Stimulated activated CD4-positive, alpha-beta T cell treated with anti-CD3 and anti-CD28 coated beads, Interleukin-12 subunit alpha, Interleukin-12 subunit beta, amount 100 ng/mL, for 4 hours (primary cell): Measurements from ENCODE around the gene SERPINB6.
A peak's percentile ranks its signal among the peaks of the same experiment; 100 is the strongest.
"Not testable (repeated sequence)": the region's sequence is repeated elsewhere in the genome, so short reads cannot be mapped to it uniquely, and the experiment has no call there.

Source experiments
- DNase-seq: peaks from one replicate; pipeline ENCODE4 v3.0.0-alpha.2; 2020

SERPINB6 gene

DNA sequence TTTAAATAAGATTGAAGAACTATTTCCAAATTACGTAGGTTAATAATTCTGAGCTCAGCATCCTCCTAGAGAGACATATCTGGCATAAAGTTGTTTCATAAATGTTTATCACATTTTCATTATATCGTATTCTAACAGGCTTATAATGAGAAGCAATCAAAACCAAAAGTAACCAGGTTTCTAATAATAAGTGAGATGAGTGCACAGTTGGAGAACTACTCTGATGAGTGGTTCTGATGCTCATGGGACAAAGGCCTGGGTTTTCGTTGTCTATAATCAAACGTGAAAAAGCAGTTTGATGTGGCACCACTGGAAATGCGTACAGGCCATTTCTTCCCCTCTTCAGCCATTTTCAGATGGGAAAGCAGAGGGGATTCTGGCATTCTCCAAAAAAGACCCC, 4.7 kb upstream of the SERPINB6 start:
- no peak for DNase-seq

DNA sequence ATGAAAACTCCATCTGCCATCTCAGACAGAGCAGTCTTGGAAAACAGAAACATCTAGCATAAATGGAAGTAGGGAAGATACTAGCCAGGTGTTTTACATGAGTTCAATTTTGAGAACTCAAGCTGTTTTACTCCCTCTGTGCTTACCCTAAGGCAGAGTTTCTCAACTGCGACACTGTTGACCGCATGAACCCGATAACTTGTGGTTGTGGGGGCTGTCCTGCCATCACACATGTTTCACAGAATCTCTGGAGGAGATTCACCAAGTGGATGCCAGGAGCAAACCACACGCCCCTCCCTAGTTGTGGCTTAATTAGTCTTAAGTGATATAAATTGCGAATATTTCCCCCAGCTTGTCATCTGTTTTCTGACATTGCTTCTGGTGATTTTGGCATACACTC, 2.3 kb upstream of the SERPINB6 start:
- no peak for DNase-seq

DNA sequence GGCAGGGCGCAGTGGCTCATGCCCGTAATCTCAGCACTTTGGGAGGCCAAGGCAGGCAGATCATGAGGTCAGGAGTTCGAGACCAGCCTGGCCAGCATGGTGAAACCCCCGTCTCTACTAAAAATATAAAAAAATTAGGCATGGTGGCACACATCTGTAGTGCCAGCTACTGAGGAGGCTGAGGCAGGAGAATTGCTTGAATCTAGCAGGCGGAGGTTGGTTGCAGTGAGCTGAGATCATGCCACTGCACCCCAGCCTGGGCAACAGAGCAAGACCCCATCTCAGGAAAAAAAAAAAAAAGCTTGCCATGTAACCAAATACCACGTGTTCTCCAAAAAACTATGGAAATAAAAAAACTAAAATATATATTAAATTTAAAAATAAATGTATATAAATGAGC, 1.8 kb upstream of the SERPINB6 start:
- DNase-seq: not testable (repeated sequence)

DNA sequence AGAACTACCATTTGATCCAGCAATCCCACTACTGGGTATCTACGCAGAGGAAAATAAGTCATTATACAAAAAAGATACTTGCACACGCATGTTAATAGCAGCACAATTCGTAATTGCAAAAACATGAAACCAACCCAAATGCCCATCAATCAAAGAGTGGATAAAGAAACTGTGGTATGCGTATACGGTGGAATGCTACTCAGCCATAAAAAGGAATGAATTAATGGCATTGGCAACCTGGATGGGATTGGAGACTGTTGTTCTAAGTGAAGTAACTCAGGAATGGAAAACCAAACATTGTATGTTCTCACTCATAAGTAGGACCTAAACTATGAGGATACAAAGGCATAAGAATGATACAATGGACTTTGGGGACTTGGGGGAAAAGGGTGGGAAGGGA, 1.3 kb upstream of the SERPINB6 start:
- not testable (repeated sequence) for DNase-seq

DNA sequence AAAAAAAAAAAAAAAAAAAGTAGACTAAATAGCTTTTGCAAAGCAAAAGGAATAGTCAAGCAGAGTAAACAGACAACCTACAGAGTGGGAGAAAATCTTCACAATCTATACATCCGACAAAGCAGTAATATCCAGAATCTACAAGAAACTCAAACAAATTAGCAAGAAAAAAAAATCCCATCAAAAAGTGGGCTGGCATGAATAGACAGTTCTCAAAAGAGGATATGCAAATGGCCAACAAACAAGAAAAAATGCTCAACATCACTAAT, 786 bp upstream of the SERPINB6 start:
- DNase-seq: not testable (repeated sequence)

DNA sequence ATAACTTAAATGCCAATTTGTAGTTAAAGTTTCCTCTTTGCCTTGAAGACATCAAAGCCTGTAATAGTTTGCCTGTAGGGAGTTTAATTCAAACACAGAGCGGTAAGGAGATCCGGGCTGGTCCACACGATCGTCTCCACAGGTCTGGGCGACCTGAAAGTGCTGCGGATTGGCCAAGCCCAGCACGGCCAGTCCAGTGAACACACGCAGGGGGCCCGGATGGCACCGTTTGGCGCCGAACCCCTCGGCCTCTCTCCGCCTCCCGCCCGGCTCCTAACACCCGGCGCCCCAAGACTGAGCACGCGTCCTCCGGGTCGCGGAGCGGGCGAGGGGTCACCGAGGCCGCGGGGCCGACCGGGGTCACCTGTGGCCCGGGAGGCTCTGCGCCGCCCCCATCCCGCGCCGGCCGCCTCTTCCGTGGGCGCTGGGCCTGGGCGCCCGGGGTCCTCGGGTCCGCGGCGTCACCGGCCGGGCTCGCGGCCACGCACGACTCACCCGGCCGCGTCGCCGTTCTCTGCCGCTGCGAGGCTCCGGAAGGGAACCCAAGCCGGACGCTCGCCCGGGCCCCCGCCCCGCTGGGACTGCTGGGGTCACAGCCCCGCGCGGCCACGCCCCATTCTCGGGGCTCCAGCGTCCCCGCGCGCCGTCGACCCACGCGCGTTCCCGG, 481 bp downstream of the SERPINB6 start:
- peak; percentile 55 for DNase-seq

DNA sequence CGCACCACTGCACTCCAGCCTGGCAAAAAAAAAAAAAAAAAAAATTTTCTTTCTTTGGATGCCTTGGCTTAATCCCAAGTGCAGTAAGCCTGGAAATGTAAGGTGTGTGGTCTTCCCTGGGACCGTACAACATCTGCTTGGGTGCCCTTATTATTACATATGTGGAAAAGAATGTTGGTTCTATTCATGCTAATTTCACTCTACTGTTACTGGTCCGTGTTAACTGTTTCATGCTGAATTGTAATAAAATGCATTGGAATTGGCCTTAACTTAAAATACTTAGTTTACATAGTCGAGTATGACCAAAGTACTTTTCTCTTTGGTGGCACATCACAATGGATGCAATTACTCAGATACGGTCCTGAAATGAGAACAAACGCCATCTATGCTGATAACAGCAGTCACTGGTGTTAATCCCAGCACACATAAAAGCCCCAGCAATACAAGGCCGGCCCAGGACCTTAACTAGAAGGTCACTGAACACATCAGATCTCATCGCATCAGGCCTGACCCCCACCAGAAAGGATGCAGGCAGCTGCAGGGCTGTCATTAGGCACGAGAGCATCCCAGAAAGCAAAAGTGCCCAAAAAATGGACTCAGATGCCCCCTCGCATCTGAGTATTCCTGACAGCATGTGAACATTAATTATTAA, 1.2 kb downstream of the SERPINB6 start:
- no peak for DNase-seq

DNA sequence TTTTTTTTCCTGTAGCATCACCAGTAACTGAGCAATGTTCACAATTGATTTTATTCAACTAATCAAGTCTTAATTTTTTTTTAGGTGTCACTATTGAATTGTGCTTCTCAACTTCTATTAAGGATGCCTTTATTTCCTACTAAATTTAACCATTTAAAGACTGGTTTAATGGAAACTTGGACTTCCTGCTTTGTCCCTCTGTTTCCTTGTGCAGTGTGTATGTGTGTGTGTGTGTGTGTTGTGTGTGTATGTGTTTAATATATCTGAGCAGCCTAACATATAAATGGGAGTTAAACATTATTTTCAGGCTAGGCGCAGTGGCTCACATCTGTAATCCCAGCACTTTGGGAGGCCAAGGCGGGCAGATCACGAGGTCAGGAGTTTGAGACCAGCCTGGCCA, 1.8 kb downstream of the SERPINB6 start:
- no peak for DNase-seq

DNA sequence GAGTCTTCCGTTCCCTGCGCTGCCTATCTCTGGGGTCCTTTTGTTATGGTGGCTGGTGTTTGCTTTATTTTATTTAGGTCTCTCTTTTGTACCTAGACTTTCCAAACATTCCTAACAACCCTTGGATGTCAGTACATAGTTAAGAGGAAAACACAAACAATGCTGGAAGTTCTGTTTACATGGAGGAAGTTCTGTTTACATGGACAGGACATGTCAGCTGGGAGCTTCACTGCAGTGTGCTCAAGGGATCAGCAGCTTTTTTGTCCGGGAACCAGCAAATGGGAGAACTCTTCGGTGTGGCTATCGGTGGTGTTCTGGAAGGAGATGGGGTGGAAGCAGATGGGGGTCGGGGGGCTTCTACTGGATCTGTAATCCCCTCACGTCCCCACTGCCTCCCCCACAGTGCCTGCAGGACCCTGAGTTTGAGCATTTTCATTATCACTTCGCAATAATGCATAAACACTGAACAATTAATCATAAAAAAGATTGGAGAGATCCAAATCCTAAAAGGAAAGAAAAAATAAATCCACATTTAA, 2.7 kb downstream of the SERPINB6 start:
- no peak for DNase-seq

DNA sequence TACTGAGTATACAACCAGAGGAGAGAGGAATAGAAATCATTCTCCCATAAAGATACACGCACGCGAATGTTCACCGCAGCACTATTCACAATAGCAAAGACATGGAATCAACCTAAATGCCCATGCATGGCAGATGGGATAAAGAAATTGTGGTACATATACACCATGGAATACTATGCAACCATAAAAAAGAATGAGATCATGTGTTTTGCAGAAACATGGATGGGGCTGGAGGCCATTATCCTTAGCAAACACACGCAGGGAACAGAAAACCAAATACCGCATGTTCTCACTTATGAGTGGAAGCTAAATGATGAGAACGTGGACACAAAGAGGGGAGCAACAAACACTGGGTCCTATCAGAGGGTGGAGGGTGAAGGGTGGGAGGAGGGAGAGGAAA, 3.4 kb downstream of the SERPINB6 start:
- no peak for DNase-seq

DNA sequence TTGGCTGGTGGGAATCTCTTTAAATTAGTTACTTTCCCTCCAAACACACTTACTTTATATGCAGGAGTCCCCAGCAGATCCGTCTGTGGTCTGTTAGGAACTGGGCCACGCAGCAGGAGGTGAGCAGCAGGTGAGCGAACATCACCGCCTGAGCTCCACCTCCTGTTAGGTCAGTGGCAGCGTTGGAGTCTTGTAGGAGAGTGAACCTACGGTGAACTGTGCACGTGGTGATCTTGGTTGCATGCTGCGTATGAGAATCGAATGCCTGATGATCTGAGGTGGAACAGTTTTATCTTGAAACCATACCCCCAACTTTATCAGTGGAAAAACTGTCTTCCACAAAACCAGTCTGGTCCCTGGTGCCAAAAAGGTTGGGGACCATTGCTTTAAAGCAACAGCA, 5.0 kb downstream of the SERPINB6 start:
- DNase-seq: no peak

DNA sequence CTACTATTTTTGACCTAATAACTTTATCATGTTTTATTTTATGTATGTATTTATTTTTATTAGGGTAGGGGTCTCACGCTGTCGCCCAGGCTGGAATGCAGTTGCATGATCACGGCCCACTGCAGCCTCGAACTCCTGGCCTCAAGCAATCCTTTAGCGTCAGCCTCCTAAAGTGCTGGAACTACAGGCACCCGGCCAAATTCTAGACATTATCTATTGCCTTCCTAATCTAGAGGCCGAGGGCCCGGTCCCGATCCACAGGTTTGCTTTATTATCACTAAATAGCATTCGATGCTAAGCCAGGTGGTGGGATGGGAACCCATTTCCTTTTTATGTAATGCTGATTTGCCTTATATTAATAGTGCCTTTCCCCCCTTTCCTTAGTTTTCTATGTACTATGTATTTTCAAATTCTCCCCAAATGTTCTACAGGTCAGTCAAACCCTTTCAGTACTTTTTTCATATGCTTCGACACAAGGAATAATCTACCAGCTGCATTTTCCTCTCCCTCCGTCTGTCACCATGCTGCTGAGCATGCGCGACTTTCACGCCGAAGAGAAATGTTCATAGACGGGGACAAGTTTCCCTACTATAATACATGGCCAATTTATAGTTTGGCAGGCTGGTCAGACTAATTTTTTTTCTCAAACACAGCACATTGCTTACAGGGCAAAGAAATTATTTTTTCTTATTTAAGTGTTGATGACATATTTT, 6.4 kb downstream of the SERPINB6 start:
- DNase-seq: no peak

DNA sequence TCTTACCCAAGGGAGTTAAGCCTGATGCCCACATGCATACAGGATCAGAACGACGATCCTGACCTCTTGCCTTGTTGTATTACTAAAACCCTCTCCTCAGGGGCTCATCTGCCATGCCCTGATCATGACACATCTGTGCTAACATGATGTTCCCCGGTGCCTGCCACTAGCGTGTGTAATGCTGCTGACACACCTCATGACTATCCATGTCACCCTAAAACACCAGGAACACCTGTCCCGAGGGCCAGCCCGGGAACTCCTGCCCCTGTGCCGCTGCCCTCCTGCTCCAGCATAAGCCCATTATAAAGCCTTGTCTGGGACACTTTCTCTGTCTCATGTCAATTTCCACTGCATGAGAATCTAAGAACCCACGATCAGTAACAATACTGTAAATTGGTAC, 7.6 kb downstream of the SERPINB6 start:
- no peak for DNase-seq

DNA sequence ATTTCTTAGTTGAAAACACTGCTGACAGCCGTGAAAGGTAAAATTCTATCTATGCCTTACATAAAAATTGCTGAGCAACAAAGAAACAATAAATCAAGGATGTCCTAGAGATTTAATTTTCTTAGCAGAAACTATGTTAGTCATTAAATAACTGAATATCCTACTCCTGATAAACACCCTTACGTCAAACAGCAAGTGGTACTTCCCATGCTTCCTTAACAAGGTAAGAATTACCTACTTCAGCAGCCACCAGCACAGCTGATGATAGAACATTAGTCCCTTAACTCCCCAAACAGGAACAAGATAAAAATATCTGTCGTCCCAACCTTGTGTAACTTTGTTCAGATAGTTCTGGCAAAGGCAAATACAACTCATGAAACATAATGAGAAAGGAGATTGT, 8.7 kb downstream of the SERPINB6 start:
- no peak for DNase-seq

DNA sequence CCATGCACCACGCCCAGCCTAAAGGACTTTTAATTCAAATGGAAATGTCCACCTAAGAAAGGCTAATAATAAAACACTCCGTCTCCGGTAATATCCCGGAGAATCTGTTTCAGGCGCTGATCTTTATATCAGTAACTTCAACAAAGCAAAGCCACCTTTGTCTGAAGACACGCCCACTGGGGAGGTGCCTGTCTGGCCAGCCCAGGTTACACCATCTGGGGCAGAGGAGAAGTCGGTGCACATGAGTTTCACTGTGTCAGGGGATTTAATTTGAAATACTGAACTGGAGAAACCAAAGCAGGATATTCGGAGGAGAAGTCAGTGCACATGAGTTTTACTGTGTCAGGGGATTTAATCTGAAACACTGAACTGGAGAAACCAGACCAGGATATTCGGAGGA, 9.4 kb downstream of the SERPINB6 start:
- no peak for DNase-seq

DNA sequence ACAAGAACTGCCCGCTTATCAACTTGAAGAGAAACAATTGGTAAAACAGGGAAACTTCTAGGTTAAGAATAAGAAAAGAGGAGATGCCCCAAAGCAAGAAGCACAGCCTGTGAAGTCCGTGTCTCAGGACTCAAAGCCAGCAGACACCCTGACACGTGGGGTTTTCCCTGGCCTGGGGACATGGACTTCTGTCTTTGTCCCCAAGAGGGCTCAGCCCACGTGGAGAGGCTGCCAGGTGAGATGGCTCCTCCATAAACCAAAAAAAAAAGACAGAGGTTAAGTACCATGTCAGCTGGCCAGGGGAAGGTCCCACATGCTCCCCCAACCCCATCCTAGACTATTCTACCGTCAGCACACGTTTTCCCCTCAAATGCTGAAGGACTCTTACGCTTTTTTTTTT, 9.9 kb downstream of the SERPINB6 start:
- DNase-seq: no peak

DNA sequence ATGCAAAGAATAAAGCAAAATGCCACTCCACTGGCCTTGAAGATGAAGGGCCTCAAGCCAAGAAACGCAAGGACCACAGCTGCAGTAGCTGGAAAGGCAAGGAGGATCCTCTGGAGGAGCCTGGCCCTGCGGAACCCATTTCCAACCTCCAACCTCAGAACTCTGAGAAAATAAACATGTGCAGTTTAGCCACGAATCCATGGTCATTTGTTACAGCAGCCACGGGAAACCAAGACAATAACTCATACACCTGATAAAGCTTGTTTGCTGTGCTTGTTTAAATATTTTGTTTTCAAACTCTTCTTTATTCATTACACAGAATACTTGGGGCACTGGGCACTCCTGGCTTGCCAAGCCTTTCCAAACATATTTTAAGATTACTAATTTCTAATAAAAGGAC, 10.4 kb downstream of the SERPINB6 start:
- DNase-seq: no peak

DNA sequence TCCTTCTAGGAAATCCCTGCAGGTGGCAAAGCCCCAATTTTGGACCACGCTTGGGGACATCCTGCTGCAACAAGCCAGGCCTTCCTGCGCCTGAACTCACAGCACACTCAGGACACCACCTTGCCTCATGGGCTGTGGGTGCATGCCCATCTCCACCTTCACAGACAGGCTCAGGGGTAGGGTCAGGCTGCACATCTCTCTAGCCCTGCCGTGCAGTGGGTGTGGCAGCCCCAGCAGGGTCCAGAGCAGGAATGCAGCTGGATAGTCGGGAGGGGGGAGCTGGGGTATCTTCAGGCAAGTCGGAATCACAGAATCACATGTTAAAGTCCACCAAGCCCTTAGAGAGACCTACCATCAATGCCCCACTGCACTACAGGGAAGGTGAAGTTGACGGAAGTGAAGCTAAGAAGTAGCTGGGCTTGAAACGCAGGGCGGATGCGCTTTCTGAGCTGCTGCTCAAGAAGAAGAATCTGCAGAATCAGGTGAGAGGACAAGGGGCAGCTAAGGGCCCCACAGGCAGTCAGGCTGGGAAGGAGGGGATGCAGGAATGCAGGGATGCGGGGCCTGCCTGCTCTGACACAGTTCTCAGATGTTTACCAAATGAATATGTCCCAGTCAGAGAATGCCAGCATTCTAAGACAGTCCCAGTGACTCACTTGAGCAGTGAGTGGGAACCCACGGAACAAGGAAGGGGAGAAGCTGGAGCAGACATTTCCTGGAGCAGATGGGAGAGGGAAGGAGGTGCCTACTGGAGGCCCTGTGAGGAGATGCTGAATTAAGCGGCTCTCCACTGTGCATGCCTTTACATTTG, 11.3 kb downstream of the SERPINB6 start:
- no peak for DNase-seq

DNA sequence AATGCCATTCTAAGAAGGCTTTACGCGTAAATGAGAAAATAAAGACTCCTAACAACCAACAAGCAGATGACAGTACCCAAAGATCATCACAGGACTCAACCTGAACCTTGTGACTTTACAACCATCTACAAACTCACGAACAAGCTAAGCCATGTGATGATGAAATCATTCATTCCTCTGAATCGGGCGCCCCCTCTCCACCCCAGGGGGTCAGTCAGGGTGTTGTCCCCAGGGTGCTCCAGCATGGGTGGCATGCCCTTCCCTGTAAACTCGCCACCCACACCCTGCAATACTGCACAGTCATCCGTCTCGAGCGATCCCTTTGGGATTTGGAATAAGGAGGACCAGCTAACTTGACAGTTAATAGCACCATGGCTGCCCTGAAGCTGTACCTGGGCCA, 12.6 kb downstream of the SERPINB6 start:
- DNase-seq: no peak

DNA sequence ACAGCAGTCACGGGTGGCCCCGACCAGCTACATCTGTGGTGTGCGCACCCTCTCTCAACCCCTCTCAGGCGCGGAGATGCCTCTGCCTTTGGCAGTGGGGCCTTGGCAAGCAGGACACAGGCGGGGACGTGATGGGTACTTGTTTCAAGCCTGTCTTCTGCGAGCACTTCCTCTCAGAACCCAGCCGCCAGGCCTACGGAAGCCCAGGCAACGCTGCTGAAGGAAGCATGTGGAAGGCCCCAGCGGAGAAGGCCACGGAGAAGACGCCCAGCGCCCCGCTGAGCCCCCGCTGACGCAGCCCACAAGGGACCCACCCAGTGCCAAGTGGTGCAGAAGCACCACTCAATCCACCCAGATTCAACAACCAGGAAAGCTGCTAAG, 13.0 kb downstream of the SERPINB6 start:
- DNase-seq: no peak

DNA sequence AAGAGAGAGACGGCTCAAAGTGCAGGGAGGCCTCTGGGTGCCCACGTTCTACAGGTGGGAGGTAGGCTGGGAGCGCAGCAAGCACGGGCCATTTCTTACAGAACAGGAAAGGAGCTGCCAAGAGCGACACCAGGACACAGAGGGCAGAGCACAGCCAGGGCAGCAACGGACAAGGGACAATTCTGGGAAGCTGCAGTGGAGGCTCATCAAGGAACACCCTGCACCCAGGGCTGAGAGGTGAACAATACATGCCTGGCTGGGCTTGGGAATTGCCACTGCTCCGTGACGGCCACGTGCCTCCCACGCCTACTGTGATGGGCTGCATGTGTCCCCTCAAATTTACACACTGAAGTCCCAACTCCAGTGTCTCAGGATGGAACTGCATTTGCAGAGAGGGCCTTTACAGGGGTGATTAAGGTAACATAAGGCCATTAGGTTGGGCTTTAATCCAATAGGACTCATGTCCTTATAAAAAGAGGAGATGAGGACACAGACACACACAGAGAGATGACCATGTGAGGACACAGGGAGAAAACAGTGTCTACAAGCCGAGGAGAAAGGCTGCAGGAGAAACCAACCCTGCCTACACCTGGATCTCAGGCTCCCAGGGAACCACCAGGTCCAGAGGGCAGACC, 13.6 kb downstream of the SERPINB6 start:
- DNase-seq: no peak

DNA sequence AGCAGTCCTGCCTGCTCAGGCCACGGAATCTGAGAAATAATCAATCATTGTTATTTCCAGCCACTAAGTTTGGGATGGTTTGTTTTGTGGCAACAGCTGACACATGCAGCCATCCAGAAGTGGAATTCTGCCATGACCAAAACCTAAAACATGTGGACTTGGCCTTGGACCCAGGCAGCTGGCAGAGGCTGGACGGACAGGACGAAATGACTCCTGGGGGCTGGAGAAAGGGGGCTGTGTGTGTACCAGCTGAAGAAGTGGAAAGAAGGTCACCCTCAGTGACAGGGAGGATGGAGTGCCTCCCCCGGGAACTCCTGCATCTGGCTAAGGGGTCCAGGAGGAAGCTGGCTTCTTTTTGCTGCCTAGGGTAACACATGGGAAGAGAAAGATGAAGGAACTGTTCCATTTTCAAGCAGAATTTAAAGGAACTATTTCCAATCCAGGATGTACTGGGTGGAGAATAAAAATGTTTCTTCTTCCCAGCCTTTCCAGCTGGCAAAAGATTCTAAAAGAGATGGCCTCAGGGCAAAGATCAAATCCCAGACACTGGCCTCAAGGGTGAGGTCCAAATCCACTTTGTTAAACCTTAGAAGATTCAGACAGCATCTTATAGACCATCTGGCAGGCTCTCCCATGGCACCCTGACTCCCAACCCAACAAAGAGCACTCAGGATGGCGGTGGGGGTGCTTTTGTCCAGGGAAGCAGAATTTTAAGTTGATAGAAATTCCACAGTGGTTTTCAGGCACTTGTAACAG, 14.3 kb downstream of the SERPINB6 start:
- DNase-seq: no peak
